Activated naive CD8-positive, alpha-beta T cell (primary cell): ENCODE data around the gene KLHDC7B.

ENCODE experiments used
- H3K27ac Mint-ChIP-seq: one replicate; pipeline ENCODE4 v1.8.0; 2021; ENCODE audit warnings: mixed read lengths
- H3K27me3 Mint-ChIP-seq: one replicate; pipeline ENCODE4 v1.8.0; 2021; ENCODE audit warnings: mixed read lengths
- H3K36me3 Mint-ChIP-seq: one replicate; pipeline ENCODE4 v1.8.0; 2021; ENCODE audit warnings: mixed read lengths
- H3K4me1 Mint-ChIP-seq: one replicate; pipeline ENCODE4 v1.8.0; 2021; ENCODE audit warnings: low read depth, mixed read lengths
- H3K4me3 Mint-ChIP-seq: one replicate; pipeline ENCODE4 v1.8.0; 2021; ENCODE audit warnings: mild to moderate bottlenecking, mixed read lengths
- H3K9me3 Mint-ChIP-seq: one replicate; pipeline ENCODE4 v1.8.0; 2021; ENCODE audit warnings: low read depth, mixed read lengths

The KLHDC7B gene

DNA sequence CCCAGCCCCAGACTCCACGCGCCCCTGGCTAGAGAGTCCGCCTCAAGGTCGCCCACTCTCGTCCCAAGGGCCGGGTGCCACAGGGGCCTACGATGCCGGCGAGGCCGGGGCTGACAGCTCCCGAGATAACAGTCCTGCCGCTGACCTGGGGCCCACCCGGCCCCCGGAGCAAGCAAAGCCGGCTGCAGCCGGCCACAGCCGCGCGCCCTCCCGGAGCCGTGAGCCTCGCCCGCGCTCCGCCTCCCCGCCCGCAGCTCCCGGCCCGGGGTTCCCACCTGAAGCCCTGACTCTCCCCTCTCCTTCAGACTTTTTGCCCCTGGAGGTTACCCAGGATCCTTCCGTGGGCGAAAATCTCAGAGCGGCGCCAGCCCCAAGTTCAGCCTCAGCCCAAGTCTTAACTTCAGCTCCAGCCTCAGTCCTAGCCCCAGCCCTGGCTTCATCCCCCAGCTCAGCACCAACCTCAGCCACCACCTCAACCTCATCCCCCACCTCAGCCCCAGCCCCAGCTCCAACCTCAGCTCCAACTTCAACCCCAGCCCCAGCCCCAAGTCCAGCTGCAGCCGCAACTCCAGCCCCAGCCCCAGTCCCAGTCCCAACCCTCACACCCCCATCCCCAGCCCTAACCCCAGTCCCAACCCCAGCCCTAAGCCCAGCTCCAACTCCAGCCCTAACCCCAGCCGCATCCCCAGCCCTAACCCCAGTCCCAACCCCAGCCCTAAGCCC is 1.7 kb downstream of the KLHDC7B start:
- no peaks in the 10 kb centered on the region for H3K27me3 Mint-ChIP-seq
- H3K4me1 Mint-ChIP-seq, result peaks cover 42% of the 10 kb centered on the region
- peak overlapping the region; percentile 79 for H3K27ac Mint-ChIP-seq
- H3K4me3 Mint-ChIP-seq, result peak overlapping the region; percentile 10
- no peaks in the 10 kb centered on the region for H3K9me3 Mint-ChIP-seq
- no peaks in the 10 kb centered on the region for H3K36me3 Mint-ChIP-seq

DNA sequence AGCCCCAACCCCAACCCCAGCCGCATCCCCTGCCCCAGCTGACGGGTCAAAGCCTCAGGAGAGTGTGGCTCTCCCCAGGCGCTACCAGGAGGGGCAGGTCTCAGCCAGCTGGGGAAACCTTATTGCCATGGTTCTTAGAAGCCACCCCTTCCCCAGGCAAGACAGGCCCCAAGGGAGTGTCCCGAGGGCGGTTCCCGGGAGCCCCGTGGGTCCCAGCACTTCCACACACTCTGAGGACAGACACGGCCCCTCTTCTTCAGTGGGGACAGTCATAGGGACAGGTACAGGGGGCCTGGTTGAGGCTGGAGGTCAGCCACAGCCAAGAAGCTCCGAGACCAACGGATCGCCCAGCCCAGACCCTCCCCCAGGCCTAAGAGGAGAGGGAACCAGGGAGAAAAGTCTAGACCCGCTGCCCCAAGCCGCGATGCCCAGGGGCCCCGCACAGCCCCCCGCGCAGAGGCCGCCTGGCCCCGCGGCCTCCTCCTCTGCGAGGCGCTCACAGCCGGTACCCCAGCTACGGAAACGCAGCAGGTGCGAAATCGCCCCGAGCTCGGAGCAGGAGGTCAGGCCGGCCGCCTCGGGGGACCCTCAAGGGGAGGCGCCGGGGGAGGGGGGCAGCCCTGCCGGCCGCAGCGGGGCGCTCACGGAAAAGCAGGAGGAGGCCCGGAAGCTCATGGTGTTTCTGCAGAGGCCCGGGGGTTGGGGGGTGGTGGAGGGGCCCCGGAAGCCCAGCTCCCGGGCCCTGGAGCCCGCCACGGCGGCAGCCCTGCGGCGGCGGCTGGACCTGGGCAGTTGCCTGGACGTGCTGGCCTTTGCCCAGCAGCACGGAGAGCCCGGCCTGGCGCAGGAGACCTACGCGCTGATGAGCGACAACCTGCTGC is 2.6 kb downstream of the KLHDC7B start:
- Mint-ChIP-seq H3K27me3 (no peaks in the 10 kb centered on the region), H3K4me1 (peaks cover 40% of the 10 kb centered on the region), H3K27ac (peak overlapping the region; percentile 64), H3K4me3 (peak overlapping the region; percentile 75), H3K9me3 (no peaks in the 10 kb centered on the region), H3K36me3 (no peaks in the 10 kb centered on the region)

DNA sequence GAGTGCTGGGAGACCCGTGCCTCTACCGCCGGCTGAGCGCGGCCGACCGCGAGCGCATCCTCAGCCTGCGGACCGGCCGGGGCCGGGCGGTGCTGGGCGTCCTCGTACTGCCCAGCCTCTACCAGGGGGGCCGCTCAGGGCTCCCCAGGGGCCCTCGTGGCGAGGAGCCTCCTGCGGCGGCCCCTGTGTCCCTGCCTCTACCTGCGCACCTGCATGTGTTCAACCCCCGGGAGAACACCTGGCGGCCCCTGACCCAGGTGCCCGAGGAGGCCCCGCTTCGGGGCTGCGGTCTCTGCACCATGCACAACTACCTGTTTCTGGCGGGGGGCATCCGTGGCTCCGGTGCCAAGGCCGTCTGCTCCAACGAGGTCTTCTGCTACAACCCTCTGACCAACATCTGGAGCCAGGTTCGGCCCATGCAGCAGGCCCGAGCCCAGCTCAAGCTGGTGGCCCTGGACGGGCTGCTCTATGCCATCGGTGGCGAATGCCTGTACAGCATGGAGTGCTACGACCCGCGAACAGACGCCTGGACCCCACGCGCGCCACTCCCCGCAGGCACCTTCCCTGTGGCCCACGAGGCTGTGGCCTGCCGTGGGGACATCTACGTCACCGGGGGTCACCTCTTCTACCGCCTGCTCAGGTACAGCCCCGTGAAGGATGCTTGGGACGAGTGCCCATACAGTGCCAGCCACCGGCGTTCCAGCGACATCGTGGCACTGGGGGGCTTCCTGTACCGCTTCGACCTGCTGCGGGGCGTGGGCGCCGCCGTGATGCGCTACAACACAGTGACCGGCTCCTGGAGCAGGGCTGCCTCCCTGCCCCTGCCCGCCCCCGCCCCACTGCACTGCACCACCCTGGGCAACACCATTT is 3.5 kb downstream of the KLHDC7B start:
- Mint-ChIP-seq H3K27ac (peak overlapping the region; percentile 86), H3K9me3 (no peaks in the 10 kb centered on the region), H3K36me3 (no peaks in the 10 kb centered on the region), H3K4me1 (peaks cover 40% of the 10 kb centered on the region), H3K27me3 (no peaks in the 10 kb centered on the region), H3K4me3 (peak overlapping the region; percentile 79)

DNA sequence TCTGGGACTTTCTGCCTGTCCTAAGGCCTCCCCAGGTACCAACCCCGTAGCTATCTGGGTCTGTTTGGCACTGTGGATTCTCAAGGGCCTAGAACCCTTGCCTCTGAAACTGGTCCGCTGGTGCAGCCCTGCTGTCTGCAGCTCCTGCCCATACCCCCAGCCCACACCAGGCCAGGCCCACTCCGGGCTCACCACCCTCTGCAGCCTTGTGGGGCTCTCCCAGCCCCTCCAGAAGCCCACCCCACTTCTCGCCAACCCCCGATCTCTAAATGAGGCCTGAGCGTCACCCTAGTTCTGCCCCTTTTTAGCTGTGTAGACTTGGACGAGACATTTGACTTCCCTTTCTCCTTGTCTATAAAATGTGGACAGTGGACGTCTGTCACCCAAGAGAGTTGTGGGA is 4.7 kb downstream of the KLHDC7B start:
- peaks cover 29% of the 10 kb centered on the region for H3K4me1 Mint-ChIP-seq

DNA sequence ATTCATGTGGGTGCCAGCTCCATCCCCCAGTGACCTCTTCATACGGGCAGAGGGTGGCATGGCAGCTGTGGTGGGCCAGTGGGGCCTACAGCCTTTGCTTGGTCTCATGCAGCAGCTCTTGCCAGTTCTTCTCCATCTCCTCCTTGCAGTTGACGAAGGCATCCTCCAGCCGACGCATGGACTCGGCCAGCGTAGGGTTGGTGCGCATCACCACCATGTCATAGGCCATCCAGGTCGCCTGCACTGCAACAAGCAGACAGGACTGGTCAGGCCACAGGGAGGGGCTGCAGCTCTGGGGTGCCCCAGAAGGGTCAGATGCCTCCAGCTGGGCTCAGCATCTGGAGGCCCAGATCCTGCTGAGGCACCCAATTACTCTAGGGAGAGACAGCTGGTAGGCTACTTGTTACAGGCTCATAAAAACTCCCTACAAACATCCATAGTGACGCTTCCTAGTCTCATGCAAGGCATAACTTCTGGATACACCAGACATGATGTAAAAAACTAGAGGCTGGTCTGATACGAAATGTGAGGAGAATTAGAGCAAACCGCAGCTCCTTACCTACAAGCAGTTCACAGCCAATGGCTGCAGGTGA is 5.6 kb downstream of the KLHDC7B start:
- Mint-ChIP-seq H3K4me1 (peaks cover 21% of the 10 kb centered on the region), H3K27ac (peak overlapping the region; percentile 41), H3K4me3 (peak overlapping the region; percentile 79), H3K36me3 (no peaks in the 10 kb centered on the region), H3K9me3 (no peaks in the 10 kb centered on the region), H3K27me3 (no peaks in the 10 kb centered on the region)

More for the DNA sequence above, 4.7 kb downstream of the KLHDC7B start:
- H3K4me3 Mint-ChIP-seq, result peak overlapping the region; percentile 79
- peak overlapping the region; percentile 75 for H3K27ac Mint-ChIP-seq
- no peaks in the 10 kb centered on the region for H3K9me3 Mint-ChIP-seq
- no peaks in the 10 kb centered on the region for H3K27me3 Mint-ChIP-seq
- no peaks in the 10 kb centered on the region for H3K36me3 Mint-ChIP-seq

DNA sequence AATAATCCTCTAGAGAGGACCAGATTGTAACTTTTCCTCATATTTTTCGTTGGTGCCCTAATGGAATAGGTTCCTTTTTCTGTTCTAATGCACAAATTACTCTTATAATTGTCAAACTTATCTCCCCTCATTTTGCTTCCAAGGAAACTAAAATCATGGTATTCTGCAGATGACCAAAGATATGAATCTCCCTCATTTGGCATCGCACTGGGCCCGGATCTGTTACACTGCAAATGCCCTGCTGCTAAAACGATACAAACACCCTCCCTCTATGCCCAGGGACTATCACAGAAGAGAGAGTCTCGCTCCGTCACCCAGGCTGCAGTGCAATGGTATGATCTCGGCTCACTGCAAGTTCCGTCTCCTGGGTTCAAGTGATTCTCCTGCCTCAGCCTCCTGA is 7.6 kb downstream of the KLHDC7B start:
- H3K27me3 Mint-ChIP-seq, result no peaks in the 10 kb centered on the region
- peaks cover 18% of the 10 kb centered on the region for H3K4me1 Mint-ChIP-seq
- H3K27ac Mint-ChIP-seq, result no peak overlapping the region
- H3K4me3 Mint-ChIP-seq, result no peak overlapping the region
- H3K9me3 Mint-ChIP-seq, result no peaks in the 10 kb centered on the region
- no peaks in the 10 kb centered on the region for H3K36me3 Mint-ChIP-seq

DNA sequence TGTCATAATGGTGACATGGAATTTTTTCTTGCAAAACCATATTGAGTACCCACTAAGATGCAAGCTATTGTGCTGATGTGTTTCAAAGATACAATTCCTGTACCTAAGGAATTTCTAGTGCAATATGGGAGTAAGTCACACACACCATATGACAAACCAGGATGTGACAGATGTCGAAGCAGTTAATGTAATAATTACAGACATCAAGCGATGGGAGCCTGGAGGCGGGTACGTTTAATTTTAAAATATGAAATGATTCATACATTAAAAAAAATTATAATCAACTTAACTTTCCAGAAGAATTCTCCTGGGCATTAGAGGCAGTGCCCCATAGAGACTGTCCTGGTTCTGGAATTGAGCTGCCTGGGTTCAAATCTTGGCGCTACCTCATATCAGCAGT is 11.0 kb downstream of the KLHDC7B start:
- Mint-ChIP-seq H3K27me3 (no peaks in the 10 kb centered on the region), H3K36me3 (no peaks in the 10 kb centered on the region), H3K27ac (no peak overlapping the region), H3K4me3 (no peak overlapping the region), H3K9me3 (no peaks in the 10 kb centered on the region), H3K4me1 (peaks cover 5% of the 10 kb centered on the region)

DNA sequence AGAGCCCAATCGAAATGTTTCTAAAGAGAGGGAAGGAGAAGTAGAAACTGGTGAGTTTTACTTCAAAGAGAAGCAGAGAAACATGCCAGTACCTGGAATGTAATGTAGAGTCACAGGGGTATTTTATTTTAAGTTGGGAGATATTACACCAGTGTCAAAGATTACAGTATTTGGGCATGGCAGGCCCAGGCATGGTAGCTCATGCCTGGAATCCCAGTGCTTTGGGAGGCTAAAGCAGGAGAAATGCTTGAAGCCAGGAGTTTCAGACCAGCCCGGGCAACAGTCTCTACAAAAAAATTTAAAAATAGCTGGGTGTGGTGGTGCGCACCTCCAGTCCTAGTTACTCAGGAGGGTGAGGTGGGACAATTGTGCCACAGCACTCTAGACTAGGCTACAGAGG is 14.3 kb downstream of the KLHDC7B start:
- H3K9me3 Mint-ChIP-seq, result no peaks in the 10 kb centered on the region
- H3K4me3 Mint-ChIP-seq, result no peak overlapping the region
- H3K36me3 Mint-ChIP-seq, result no peaks in the 10 kb centered on the region
- H3K27me3 Mint-ChIP-seq, result no peaks in the 10 kb centered on the region
- H3K27ac Mint-ChIP-seq, result no peak overlapping the region
- peaks cover 13% of the 10 kb centered on the region for H3K4me1 Mint-ChIP-seq

DNA sequence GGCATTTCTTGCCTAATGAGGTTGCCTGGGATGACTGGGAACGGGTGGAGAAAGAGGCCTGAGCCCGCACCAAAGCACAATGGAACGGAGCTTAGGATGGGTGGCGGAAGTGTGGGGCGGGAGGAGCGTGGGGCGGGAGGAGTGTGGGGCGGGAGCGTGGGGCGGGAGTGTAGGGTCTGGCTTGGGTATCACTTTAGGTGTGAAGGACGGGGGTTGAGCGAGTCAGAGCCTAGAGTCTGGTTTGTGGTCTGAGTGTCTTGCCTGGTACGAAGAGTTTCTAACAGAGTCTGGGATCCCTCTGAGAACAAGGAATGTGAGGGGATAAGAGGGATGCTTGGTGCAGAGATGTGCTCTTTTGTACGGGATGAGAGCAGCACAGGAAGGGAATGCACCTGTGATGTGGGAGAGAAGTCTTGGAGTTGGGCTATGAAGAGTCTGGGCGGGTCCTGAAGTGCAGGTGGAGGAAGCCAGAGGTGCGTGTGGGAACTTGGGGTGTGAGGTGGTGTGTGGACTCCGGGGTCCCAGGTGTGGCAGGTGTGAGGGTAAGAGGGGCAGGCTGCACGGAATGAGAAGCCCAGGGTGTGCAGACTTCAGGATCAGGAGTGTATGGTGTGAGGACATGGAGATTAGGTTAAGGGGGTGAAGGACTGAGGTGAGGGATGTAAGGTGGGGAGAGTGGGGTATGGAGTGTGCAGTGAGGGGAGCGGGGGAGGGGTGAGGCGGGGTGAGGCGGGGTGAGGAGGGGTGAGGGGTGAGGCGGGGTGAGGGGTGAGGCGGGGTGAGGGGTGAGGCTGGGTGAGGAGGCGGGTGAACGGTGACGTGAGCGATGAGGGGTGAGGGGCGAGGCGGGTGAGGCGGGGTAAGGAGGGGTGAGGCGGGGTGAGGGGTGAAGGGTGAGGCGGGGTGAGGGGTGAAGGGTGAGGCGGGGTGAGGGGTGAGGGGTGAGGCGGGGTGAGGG is 16.0 kb downstream of the KLHDC7B start:
- no peaks in the 10 kb centered on the region for H3K36me3 Mint-ChIP-seq
- H3K27me3 Mint-ChIP-seq, result no peaks in the 10 kb centered on the region
- H3K4me1 Mint-ChIP-seq, result peaks cover 13% of the 10 kb centered on the region

DNA sequence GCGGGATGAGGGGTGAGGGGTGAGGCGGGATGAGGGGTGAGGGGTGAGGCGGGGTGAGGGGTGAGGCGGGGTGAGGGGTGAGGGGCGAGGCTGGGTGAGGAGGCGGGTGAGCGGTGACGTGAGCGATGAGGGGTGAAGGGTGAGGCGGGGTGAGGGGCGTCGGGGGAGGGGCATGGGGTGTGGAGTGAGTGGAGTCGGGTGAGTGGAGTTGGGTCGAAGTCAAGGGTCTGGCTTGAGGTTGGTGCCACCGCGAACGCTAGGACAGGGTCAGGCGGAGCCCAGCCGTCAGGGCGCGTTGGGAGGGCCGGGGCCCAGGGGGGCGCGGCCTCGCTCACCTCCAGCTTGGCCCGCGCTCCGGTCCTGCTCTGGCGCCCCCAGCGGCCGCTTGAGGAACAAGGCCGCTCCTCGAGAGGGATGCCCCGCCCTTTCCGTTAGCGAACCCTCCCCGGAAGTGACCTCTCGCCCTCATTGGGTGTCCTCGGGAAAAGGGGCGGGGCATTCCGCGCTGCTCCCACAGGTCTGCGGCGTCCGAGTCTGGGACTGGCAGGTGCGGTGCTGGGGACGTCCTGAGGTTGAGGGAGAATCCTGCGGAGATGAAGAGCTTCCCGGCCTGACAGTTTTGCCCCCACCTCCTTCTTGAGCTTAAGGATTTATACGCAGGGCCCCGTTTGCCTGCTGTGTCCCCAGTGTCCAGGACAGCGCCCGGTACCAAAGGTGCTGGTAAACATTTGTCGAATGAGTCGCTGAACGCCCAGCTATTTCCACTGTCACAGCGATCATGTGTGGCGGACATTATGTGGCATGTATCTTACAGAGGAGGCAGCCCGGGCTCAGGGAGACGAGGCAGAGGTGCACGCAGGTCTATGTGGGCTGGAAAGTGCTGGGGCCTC is 17.1 kb downstream of the KLHDC7B start, which contains the start of gene SYCE3:
Gene SYCE3, minus strand, starts transcription at position 397 of the 890 bp plus-strand sequence. CDS start 6,514 bp downstream, outside the sequence.
- H3K27ac Mint-ChIP-seq, result peak within 1 kb of the TSS; percentile 77
- H3K27me3 Mint-ChIP-seq, result no peaks in the 10 kb centered on the region

More for the DNA sequence above, 16.0 kb downstream of the KLHDC7B start:
- Mint-ChIP-seq H3K4me3 (peak overlapping the region; percentile 61), H3K9me3 (no peaks in the 10 kb centered on the region), H3K27ac (peak overlapping the region; percentile 50)

DNA sequence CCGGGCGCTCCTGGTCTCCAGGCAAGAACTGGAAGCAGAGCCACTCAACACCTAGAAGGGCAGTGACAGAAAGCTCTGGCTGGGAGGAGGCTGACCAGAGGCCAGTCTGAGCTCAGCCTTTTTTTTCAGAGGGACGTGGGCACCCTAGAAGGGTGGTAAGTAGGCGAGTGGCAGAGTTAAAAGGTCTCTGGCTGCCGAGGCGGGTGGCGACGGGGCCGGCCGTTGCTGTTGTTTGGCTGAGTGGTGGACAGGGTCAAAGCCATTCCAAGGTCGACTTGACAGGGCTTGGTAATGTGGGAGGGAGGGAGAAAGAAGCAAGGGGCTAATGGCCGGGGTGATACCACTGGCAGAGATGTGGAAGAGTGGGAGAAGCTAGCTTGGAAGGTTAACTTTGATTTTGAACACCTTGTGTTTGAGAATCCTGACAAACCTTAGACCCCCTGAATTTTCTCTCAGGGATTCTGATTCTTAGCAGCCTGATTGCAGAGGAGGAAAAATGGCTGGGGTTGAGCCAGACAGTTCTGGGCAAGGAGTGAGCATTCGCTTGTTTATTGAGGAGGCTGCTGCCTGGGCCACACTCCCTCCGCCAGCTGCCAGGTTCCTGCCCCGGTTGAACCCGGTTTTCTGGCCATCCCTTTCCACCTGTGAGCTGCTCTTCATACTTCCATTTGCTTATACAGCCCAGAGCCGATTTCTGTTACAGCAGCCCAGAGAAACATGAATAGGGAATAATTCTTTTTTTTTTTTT is 17.9 kb downstream of the KLHDC7B start:
- Mint-ChIP-seq H3K4me1 (peaks cover 13% of the 10 kb centered on the region), H3K4me3 (peak overlapping the region; percentile 94), H3K9me3 (no peaks in the 10 kb centered on the region), H3K27ac (peak overlapping the region; percentile 77), H3K27me3 (no peaks in the 10 kb centered on the region), H3K36me3 (no peaks in the 10 kb centered on the region)

More for the DNA sequence above, 17.1 kb downstream of the KLHDC7B start, which contains the start of gene SYCE3:
- Mint-ChIP-seq H3K36me3 (no peaks in the 10 kb centered on the region), H3K4me3 (peak within 1 kb of the TSS; percentile 94), H3K9me3 (no peaks in the 10 kb centered on the region), H3K4me1 (peaks cover 13% of the 10 kb centered on the region)

DNA sequence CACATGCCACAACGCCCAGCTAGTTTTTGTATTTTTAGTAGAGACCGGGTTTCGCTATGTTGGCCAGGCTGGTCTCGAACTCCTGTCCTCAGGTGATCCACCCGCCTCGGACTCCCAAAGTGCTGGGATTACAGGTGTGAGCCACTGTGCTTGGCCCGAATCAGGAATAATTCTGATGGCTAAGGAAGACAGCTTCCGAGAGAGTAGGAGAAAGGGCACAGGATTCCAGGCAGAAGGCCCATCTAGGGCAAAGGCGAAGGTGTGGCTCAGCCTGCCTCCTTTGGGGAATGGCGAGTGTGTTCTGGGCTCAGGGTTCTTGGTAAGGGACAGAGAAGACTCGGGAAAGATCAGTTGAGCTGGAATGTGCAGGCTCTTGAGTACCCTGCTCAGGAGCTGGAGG is 18.6 kb downstream of the KLHDC7B start:
- no peaks in the 10 kb centered on the region for H3K9me3 Mint-ChIP-seq
- no peak overlapping the region for H3K4me3 Mint-ChIP-seq
- no peaks in the 10 kb centered on the region for H3K36me3 Mint-ChIP-seq
- H3K27me3 Mint-ChIP-seq, result no peaks in the 10 kb centered on the region
- no peak overlapping the region for H3K27ac Mint-ChIP-seq
- H3K4me1 Mint-ChIP-seq, result peaks cover 13% of the 10 kb centered on the region
